Psoas muscle (tissue), 8 donors: ENCODE data around the gene DGUOK. TPM values are rescaled to one million over a fixed set of nuclear protein-coding genes. Genes with fewer than 3 reads are reported as not detected.

Experiments
- ATAC-seq, 4 donors: fragments of 200-7000 bp; cut with Tn5 transposase; one replicate each; pipeline ENCODE4 v1.9.1; 2020; ENCODE audit warnings: moderate library complexity in 3 of 4, mild to moderate bottlenecking in 2 of 4
- DNase-seq, 2 donors: peaks; one replicate each; pipeline ENCODE4 v3.0.0-alpha.2; 2020
- H3K27ac ChIP-seq: fragments of 200-600 bp; one replicate; pipeline ENCODE4 v1.8.0; 2022
- H3K27me3 ChIP-seq, 3 donors: fragments of 200-600 bp in 1 of 3; one replicate each; pipeline versions ENCODE4 v1.6.1 to v1.8.0; 2013 to 2022; ENCODE audit warnings: low read length in 2 of 3, mild to moderate bottlenecking in 2 of 3, moderate library complexity in 1 of 3; ENCODE audit not compliant: insufficient read depth in 3 of 3
- H3K36me3 ChIP-seq, 2 donors: fragments of 200-600 bp in 1 of 2; one replicate each; pipeline versions ENCODE4 v1.6.1 to v1.8.0; 2013 to 2022; ENCODE audit warnings: low read depth in 1 of 2, mild to moderate bottlenecking in 1 of 2, moderate library complexity in 1 of 2; ENCODE audit not compliant: insufficient read depth in 1 of 2
- H3K4me1 ChIP-seq: fragments of 200-600 bp; one replicate; pipeline ENCODE4 v1.8.0; 2022
- H3K4me3 ChIP-seq: fragments of 200-600 bp; one replicate; pipeline ENCODE4 v1.8.0; 2022; ENCODE audit warnings: mild to moderate bottlenecking
- H3K9me3 ChIP-seq: fragments of 200-600 bp; one replicate; pipeline ENCODE4 v1.8.0; 2022
- WGBS, 3 donors: extraction: QIAGEN DNeasy Blood & Tissue Kit; methylation state at CpG; one replicate each; pipeline versions ENCODE4 v1.1.6 to v1.1.7; 2013; 5-methylcytosine and 5-hydroxymethylcytosine counted together
- intact Hi-C, 2 donors: fragments of 100-400 bp; cut with DNase I; formaldehyde crosslinking; loops; one replicate each; pipeline versions ENCODE4 v1.11.0 to v1.14.2; 2022
- polyA plus RNA-seq, 3 donors: library from polyadenylated mRNA; stranded (reverse); fragments of 200-250 nt; gene quantifications; one replicate each; pipeline ENCODE4 v1.2.3, GENCODE V29; 2013
- total RNA-seq, 4 donors: library from RNA; stranded (reverse); fragmentation: NEBNext Ultra II Directional in 2 of 4; extraction: Animal tissue kit (Norgen Biotek cat#: 25700) in 2 of 4; gene quantifications; one replicate each; pipeline versions ENCODE4 v1.2.1 to v1.2.4, GENCODE V29; 2021 to 2023
- TF ChIP-seq, protein P1 (sequence below): fragments of 200-600 bp; IDR thresholded peaks from one replicate; pipeline ENCODE4 v1.8.0; 2022; ENCODE audit warnings: antibody characterized with exemption
- donor health status: healthy with polysubstance abuse.
- donor health status: DM: no; HTN: no; CAD: no; lungs with moderate emphysema.
- donor health status: Bipolar disorder and iron deficiency.
- donor health status: healthy.
- donor health status: DM: yes; HTN: yes; CAD: no.
- donor health status: DM: no; HTN: no; CAD: no.
- donor health status: DM: no; HTN: no; CAD: no.
- donor health status: DM: yes; HTN: yes; CAD: no.

DGUOK gene
- total and polyA plus RNA-seq, 7 donors = 12.9 to 74.2 (median 22.3) TPM

GRCh38 chr2:73910873-73911547, 15.7 kb upstream of the DGUOK start:
- no peak overlapping the region for H3K27ac ChIP-seq
- H3K9me3 ChIP-seq = no peaks in the 10 kb centered on the region
- DNase-seq (no peak), ATAC-seq (no peak)
- no peaks in the 10 kb centered on the region for H3K36me3 ChIP-seq
- H3K4me1 ChIP-seq = no peaks in the 10 kb centered on the region
- no peaks in the 10 kb centered on the region for H3K27me3 ChIP-seq
- intact Hi-C loops = no loop called here
- 74 to 80% (median 77%) methylated on average over 6 of the region's 6 CpGs for WGBS, 3 donors
- H3K4me3 ChIP-seq = no peak overlapping the region
- TF ChIP-seq, protein P1, sequence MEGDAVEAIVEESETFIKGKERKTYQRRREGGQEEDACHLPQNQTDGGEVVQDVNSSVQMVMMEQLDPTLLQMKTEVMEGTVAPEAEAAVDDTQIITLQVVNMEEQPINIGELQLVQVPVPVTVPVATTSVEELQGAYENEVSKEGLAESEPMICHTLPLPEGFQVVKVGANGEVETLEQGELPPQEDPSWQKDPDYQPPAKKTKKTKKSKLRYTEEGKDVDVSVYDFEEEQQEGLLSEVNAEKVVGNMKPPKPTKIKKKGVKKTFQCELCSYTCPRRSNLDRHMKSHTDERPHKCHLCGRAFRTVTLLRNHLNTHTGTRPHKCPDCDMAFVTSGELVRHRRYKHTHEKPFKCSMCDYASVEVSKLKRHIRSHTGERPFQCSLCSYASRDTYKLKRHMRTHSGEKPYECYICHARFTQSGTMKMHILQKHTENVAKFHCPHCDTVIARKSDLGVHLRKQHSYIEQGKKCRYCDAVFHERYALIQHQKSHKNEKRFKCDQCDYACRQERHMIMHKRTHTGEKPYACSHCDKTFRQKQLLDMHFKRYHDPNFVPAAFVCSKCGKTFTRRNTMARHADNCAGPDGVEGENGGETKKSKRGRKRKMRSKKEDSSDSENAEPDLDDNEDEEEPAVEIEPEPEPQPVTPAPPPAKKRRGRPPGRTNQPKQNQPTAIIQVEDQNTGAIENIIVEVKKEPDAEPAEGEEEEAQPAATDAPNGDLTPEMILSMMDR = no peak

DNA sequence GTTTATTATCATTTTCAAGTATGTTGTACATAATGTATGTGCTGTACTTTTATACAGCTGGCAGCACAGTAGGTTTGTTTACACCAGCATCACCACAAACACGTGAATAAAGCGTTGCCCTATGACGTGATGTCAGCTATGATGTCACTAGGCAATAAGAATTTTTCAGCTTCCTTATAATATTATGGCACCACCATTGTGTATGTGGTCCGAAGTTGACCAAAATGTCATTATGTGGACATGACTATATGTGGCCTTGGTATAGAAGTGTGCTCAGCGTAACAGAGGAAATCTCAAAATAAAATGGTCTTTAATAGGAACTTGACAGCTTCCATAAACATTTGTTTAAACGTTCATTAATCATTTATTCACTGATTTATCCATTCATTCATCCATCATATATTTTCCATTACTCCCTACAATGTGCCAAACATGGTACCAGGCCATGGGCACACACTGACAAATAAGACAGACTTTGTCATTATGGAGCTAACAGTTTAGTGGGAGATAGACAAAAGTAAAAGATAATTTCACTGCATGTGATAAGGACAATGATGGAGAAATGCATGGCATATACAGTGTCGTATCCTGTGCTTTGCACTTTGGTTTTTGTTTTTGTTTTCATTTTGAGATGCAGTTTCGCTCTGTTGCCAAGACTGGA, 15.0 kb upstream of the DGUOK start:
- DNase-seq = no peak
- 80 to 83% (median 82%) methylated on average over 8 of the region's 8 CpGs for WGBS, 3 donors
- H3K36me3 ChIP-seq = no peaks in the 10 kb centered on the region
- H3K27ac ChIP-seq = no peak overlapping the region
- intact Hi-C loops = no loop called here
- H3K9me3 ChIP-seq = no peaks in the 10 kb centered on the region
- no peak overlapping the region for H3K4me3 ChIP-seq
- no peak for ATAC-seq
- no peaks in the 10 kb centered on the region for H3K27me3 ChIP-seq
- no peaks in the 10 kb centered on the region for H3K4me1 ChIP-seq
- TF ChIP-seq, protein P1 = no peak

GRCh38 chr2:73913414-73914054, 13.1 kb upstream of the DGUOK start:
- H3K36me3 ChIP-seq = no peaks in the 10 kb centered on the region
- WGBS, 3 donors = 88 to 93% (median 92%) methylated on average over 8 of the region's 8 CpGs
- no peaks in the 10 kb centered on the region for H3K9me3 ChIP-seq
- TF ChIP-seq, protein P1 = no peak
- no peak overlapping the region for H3K27ac ChIP-seq
- intact Hi-C loops = no loop called here
- ATAC-seq (no peak), DNase-seq (no peak)
- H3K27me3 ChIP-seq = no peaks in the 10 kb centered on the region
- H3K4me1 ChIP-seq = no peaks in the 10 kb centered on the region
- no peak overlapping the region for H3K4me3 ChIP-seq

DNA sequence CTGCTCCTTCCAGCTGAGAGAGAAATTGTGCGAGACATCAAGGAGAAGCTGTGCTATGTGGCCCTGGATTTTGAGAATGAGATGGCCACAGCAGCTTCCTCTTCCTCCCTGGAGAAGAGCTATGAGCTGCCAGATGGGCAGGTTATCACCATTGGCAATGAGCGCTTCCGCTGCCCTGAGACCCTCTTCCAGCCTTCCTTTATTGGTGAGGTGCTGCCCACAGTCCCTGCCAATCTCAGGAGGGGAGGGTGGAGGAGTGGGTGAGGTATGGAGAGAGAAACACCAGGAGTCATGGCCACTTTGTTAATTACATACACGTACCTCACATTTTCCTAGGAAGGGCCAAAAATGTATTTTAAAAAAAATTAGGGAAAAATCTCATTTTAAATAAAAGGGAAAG, 12.0 kb upstream of the DGUOK start:
- DNase-seq (no peak), ATAC-seq (no peak)
- H3K36me3 ChIP-seq = no peaks in the 10 kb centered on the region
- peaks cover 0 to 4% (median 0%) of the 10 kb centered on the region in 3 donors for H3K27me3 ChIP-seq
- H3K4me3 ChIP-seq = no peak overlapping the region
- H3K27ac ChIP-seq = no peak overlapping the region
- intact Hi-C loops = no loop called here
- WGBS, 3 donors = 87 to 92% (median 87%) methylated on average over 4 of the region's 4 CpGs
- H3K4me1 ChIP-seq = no peaks in the 10 kb centered on the region
- TF ChIP-seq, protein P1 = no peak
- no peaks in the 10 kb centered on the region for H3K9me3 ChIP-seq
